Jurkat, Clone E6-1 (cell line): ENCODE measurements around the gene DZIP1. TPM values are rescaled to one million over a fixed set of nuclear protein-coding genes. Genes with fewer than 3 reads are reported as not detected.
"Not testable (repeated sequence)": the region's sequence is repeated elsewhere in the genome, so short reads cannot be mapped to it uniquely, and the experiment has no call there.

Experiments
- DNase-seq: peaks from one replicate; pipeline ENCODE4 v3.0.0-alpha.2; 2011; ENCODE audit warnings: low read depth, low spot score
- H3K4me3 ChIP-seq: 2 replicates; pipeline ENCODE4 v1.5.1; 2011; ENCODE audit warnings: mild to moderate bottlenecking, low read length, control low read depth, moderate library complexity
- polyA plus RNA-seq: library from polyadenylated mRNA; unstranded; fragments of >200 nt; gene quantifications from one replicate; pipeline ENCODE4 v1.2.1, GENCODE V29; 2012; ENCODE audit warnings: missing spikeins; ENCODE audit not compliant: insufficient read length, insufficient read depth

DZIP1 gene
- 8.0 TPM for polyA plus RNA-seq

GRCh38 chr13:95644601-95645052 lies at the start of gene DZIP1:
DZIP1 (minus strand) TSS chr13:95644706; CDS start chr13:95642029, 2,677 bp downstream.
- DNase-seq, result peak; percentile 24
- peak within 1 kb of the TSS; percentile 41 for H3K4me3 ChIP-seq

- not testable (repeated sequence) for DNase-seq
These were observed 46.5 kb upstream of the DZIP1 start for GRCh38 chr13:95690986-95691385.

GRCh38 chr13:95689582-95689926 lies 45.0 kb upstream of the DZIP1 start:
- no peak for DNase-seq
- no peak overlapping the region for H3K4me3 ChIP-seq

More at GRCh38 chr13:95690986-95691385, 46.5 kb upstream of the DZIP1 start:
- H3K4me3 ChIP-seq, result not testable (repeated sequence)

GRCh38 chr13:95684960-95685359 lies 40.5 kb upstream of the DZIP1 start:
- not testable (repeated sequence) for DNase-seq, H3K4me3 ChIP-seq

GRCh38 chr13:95684418-95684817 lies 39.9 kb upstream of the DZIP1 start:
- no peak for DNase-seq
- no peak overlapping the region for H3K4me3 ChIP-seq

- no peak overlapping the region for H3K4me3 ChIP-seq
- no peak for DNase-seq
These were observed 35.2 kb upstream of the DZIP1 start for GRCh38 chr13:95679722-95680121.

- no peak overlapping the region for H3K4me3 ChIP-seq
These were observed 34.5 kb upstream of the DZIP1 start for GRCh38 chr13:95678967-95679366.

GRCh38 chr13:95677564-95678266 lies 33.2 kb upstream of the DZIP1 start:
- no peak for DNase-seq
- H3K4me3 ChIP-seq, result peak overlapping the region; percentile 67

More at GRCh38 chr13:95678967-95679366, 34.5 kb upstream of the DZIP1 start:
- DNase-seq, result no peak

- DNase-seq, result peak; percentile 94
- H3K4me3 ChIP-seq, result peak within 1 kb of the TSS; percentile 80
These were observed 32.5 kb upstream of the DZIP1 start, which contains the start of gene DNAJC3 for GRCh38 chr13:95676762-95677563. DNAJC3 (plus strand) TSS chr13:95677139; CDS start chr13:95677256, 117 bp downstream.

GRCh38 chr13:95676105-95676761 lies 31.7 kb upstream of the DZIP1 start:
- H3K4me3 ChIP-seq, result peak overlapping the region; percentile 80
- DNase-seq, result no peak

- DNase-seq, result no peak
These were observed 27.1 kb upstream of the DZIP1 start for GRCh38 chr13:95671597-95671996.

GRCh38 chr13:95667235-95667634 lies 22.7 kb upstream of the DZIP1 start:
- DNase-seq, H3K4me3 ChIP-seq: not testable (repeated sequence)

More at GRCh38 chr13:95671597-95671996, 27.1 kb upstream of the DZIP1 start:
- H3K4me3 ChIP-seq, result no peak overlapping the region

GRCh38 chr13:95660981-95661581 lies 16.6 kb upstream of the DZIP1 start:
- DNase-seq, result peak; percentile 35
- no peak overlapping the region for H3K4me3 ChIP-seq

GRCh38 chr13:95659500-95659899 lies 15.0 kb upstream of the DZIP1 start:
- DNase-seq, result no peak

GRCh38 chr13:95656386-95657015 lies 12.0 kb upstream of the DZIP1 start:
- no peak for DNase-seq
- no peak overlapping the region for H3K4me3 ChIP-seq

More at GRCh38 chr13:95659500-95659899, 15.0 kb upstream of the DZIP1 start:
- H3K4me3 ChIP-seq, result no peak overlapping the region

GRCh38 chr13:95652821-95653220 lies 8.3 kb upstream of the DZIP1 start:
- DNase-seq, result no peak
- H3K4me3 ChIP-seq, result no peak overlapping the region

GRCh38 chr13:95652244-95652764 lies 7.8 kb upstream of the DZIP1 start:
- no peak overlapping the region for H3K4me3 ChIP-seq
- no peak for DNase-seq

- H3K4me3 ChIP-seq, result no peak overlapping the region
- DNase-seq, result no peak
These were observed 6.2 kb upstream of the DZIP1 start for GRCh38 chr13:95650696-95651095.
